GM21515 (cell line): Measurements from ENCODE around the gene FCSK.
"Not testable (repeated sequence)": the region's sequence is repeated elsewhere in the genome, so short reads cannot be mapped to it uniquely, and the experiment has no call there.

Experiments used
- ATAC-seq: cut with Tn5 transposase; IDR thresholded peaks from one replicate; pipeline ENCODE4 v1.9.1; 2021; ENCODE audit not compliant: unreplicated experiment

The FCSK gene

DNA sequence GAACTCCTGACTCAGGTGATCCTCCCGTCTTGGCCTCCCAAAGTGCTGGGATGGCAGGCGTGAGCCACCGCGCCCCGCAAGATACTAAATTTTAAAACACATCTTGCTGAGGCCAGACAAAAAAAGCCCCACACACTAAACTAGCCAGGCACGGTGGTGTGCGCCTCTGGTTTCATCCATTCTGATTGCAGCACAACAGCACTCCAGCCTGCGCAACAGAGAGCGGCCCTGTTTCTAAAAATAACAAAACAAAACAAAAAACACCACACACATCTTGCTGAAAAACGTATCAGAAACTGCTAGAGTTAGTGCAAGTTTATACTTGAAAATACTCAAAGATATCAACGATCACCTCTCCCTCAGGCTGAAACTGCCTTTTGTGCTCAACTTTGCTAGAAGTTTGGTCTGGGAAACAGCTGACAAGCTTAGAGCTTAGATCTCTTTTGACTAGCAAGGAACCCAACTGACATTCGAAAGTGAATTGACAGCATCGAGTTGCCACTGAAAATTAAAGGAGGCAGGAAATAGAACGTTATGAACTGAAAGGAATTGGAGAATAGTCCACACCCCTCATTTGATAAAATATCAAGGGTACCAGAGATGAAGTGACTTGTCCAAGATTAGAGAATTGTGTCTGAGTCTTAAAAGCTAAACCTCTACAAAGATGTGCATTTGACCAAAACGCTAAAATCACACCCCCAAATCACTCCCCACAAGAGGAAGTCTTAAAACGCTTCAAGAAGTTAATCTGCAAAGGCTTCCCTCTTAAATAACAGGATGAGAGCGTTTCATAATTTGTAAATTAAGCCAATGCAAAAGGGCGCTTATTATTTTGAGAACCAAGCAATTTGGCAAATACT is 68.1 kb downstream of the FCSK start:
- ATAC-seq: no peak

DNA sequence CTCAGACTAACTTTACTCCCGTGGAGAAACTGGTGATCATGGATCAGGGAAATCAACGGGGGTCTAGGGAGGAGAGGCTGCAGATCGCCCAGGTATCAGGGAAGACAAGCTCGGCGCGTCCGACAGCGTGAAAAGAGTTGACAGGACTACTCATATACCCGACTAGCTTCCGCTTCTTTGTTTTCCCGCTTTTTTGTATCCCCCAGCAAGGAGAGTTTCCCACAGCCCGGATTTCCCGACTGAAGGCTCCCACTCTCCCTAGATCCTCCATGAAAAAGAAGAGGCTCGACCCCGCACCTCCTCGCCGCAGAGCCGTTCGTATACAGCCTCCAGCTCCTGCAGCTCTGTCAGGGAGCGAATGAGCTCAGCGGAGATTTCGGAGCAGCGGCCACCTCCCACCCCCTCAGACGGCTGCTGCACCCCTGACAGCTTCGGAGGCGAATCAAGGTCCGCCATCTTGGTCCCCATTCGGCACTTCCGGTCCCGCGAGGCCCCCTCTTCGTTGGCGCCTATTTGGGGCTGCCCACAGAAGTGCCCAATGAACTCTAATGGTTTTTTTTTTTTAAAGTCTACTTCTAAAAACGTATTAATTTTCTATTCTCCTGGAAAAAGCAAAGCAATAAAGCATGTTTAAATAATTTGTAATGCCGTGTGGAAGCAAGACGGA is 68.8 kb downstream of the FCSK start, which contains the start of gene COG4:
TSS of gene COG4 (minus strand) at position 479 of the 667 bp plus-strand sequence. CDS start at position 468, 11 bp downstream.
- peak; percentile 66 for ATAC-seq

DNA sequence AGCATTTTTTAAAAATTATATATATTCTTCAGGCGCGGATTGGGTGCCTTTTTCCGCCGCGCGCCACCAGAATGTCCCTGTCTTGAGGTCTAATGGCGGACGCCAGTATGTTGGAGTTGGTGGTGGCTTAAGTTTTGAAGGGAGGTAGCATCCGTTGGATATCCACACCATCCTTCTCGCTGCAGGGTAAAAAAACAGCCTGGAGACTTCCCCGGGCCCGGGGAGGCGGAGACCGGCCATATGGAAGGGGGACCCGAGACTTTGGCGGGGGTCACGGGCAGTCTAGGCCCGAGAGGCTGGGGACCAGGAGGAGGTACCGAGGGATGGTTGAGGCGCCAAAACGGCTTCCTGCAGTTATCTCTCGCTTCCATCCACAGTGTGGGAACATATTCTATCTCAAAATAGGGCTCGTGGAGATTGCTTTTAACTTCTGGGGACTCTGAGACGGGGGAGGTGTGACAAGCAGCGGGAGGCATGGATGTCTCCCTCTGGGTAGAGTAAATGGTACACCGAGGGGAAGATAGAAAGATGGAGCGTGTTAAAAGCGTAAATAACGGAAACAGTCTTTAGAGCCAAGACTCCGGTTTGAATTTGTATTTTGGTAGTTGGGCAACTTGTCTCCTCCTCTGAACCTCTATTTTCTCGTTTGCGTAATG is 69.5 kb downstream of the FCSK start, which contains the start of gene SF3B3:
TSS of gene SF3B3 (plus strand) at position 74 of the 656 bp plus-strand sequence. CDS start 2,841 bp downstream, outside the sequence.
- peak; percentile 41 for ATAC-seq

DNA sequence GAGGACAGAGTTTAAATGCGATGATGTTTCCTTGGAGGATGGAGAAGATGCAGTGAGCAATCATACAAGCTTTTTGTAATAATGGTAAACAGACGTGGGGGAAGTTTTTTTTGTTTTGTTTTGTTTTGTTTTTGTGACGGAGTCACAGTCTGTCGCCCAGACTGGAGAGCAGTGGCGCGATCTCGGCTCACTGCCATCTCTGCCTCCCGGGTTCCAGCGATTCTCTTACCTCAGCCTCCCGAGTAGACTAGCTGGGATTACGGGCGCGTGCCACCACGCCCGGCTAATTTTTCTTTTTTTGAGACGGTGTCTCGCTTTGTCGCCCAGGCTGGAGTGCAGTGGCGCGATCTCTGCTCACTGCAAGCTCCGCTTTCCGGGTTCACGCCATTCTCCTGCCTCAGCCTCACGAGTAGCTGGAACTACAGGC is 70.0 kb downstream of the FCSK start:
- not testable (repeated sequence) for ATAC-seq

DNA sequence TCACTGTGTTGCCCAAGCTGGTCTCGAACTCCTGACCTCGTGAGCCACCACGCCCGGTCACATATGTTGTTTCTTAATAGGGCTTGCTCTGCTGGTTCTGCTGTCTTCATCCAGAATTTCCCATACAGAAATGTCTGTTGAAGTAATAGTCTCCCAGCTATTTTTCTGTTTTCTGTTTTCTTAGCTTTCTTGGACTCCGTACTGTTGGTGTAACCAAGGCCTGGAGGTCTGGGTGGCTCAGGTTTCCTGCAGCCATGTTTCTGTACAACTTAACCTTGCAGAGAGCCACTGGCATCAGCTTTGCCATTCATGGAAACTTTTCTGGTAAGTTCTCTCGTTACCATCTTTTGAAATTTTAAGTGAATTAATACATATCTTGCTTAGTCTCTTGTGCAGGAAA is 72.0 kb downstream of the FCSK start:
- ATAC-seq: no peak

DNA sequence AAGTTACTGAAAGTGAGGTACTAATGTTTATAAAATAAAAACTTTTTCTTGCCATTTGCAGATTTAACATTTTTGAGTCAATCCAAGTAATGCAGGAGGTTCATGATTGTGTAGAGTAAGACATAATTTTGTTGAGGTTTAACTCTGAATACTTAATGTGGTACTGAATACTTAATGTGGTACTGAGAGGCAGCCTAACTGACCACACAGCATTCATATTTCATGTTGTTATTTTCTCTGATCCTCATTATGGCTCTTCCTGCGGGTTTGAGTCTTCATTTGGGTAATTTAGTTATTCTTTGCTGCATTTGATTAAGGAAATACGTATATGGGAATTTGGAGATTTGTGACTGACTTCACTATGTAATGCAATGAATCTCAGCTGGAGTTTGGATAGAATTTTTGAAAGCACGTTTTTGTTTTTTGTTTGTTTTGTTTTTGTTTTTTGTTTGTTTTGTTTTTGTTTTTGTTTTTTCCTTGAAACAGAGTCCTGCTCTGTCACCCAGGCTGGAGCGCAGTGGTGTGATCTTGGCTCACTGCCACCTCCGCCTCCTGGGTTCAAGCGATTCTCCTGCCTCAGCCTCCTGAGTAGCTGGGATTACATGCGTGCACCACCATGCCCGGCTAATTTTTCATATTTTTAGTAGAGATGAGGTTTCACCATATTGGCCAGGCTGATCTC is 73.1 kb downstream of the FCSK start:
- ATAC-seq: no peak

DNA sequence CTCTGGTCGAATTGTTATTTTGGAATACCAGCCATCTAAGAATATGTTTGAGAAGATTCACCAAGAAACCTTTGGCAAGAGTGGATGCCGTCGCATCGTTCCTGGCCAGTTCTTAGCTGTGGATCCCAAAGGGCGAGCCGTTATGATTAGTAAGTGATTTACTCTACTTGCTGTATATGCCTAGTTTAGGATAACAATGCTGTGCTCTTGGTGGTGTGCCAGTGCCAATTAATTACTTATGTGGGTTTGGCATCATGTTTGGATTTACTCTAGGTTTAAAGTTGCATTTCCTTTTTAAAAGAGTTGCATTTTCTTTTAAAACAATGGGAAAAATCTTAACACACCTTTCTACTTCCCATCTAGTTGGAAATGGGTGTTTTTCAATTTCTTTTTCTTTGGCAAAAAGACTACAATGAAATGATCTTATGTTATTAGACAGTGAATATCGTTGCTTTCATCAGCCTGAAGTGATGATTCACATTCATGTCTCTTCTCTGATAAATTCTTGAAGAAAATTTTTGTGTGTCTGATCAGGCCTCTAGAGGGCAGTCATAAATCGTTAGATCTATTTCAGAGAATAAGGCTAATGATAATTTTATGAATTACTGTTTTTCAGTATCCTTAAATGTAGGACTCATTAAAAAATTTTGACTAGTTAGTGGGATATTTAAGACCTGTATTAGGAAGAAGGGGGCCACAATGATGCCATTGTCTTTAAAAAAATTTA is 74.8 kb downstream of the FCSK start:
- no peak for ATAC-seq
